ENCODE results near the gene RCOR1.

Gene RCOR1

DNA sequence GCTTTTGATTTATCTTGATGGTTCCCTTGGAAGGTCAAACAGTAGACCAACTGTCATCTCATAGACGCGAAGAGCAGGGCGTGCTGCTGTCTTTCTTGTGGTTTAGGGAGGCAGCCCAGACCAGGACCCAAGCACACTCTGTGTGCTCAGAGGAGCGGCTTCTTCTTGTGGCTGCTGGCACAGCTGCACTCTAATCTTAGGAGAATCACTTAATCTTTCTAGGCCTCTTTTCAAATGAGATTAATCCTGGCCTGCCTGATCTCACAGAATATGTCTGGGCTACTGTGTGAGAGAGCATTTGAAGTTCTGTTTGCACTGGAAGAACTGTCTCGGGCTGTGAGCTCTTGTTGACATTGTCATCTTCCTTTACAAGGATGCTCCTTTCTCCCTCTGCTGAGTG is 124.8 kb downstream of the RCOR1 start:
- Histone ChIP-seq H3K27me3 (ENCODE audit: insufficient read depth, low read depth) (no peaks in the 10 kb centered on the region), H3K27ac (no peak overlapping the region), H3K36me3 (ENCODE audit: insufficient read depth) (peaks cover 4% of the 10 kb centered on the region; the same call in 1 of the 2 replicates), H3K79me2 (ENCODE audit: insufficient read depth, low read depth) (no peaks in the 10 kb centered on the region), H4K20me1 (ENCODE audit: insufficient read depth) (no peaks in the 10 kb centered on the region), H2AFZ (ENCODE audit: low read depth) (no peak overlapping the region), H3K9ac (no peak overlapping the region), H3K4me1 (ENCODE audit: low read depth, poor library complexity, severe bottlenecking) (no peaks in the 10 kb centered on the region), H3K4me2 (no peak overlapping the region), H3K4me3 (IDR thresholded peaks at IDR 0.05; ENCODE audit: insufficient read depth, low read depth, low read length) (no peak overlapping the region)
- TF ChIP-seq, protein P1, sequence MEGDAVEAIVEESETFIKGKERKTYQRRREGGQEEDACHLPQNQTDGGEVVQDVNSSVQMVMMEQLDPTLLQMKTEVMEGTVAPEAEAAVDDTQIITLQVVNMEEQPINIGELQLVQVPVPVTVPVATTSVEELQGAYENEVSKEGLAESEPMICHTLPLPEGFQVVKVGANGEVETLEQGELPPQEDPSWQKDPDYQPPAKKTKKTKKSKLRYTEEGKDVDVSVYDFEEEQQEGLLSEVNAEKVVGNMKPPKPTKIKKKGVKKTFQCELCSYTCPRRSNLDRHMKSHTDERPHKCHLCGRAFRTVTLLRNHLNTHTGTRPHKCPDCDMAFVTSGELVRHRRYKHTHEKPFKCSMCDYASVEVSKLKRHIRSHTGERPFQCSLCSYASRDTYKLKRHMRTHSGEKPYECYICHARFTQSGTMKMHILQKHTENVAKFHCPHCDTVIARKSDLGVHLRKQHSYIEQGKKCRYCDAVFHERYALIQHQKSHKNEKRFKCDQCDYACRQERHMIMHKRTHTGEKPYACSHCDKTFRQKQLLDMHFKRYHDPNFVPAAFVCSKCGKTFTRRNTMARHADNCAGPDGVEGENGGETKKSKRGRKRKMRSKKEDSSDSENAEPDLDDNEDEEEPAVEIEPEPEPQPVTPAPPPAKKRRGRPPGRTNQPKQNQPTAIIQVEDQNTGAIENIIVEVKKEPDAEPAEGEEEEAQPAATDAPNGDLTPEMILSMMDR (conservative IDR thresholded peaks at IDR 0.05; ENCODE audit: low read depth, low read length), result no peak

- Histone ChIP-seq H4K20me1 (ENCODE audit: insufficient read depth) (no peaks in the 10 kb centered on the region), H3K36me3 (ENCODE audit: insufficient read depth) (peaks cover 4% of the 10 kb centered on the region; the same call in 1 of the 2 replicates)
Observed at GRCh38 chr14:102722646-102723045, 130.2 kb downstream of the RCOR1 start.

GRCh38 chr14:102723650-102724049 is 131.2 kb downstream of the RCOR1 start:
- Histone ChIP-seq H2AFZ (ENCODE audit: low read depth) (no peak overlapping the region), H3K27me3 (ENCODE audit: insufficient read depth, low read depth) (no peaks in the 10 kb centered on the region), H3K36me3 (ENCODE audit: insufficient read depth) (peaks cover 4% of the 10 kb centered on the region; the same call in 1 of the 2 replicates), H3K4me3 (IDR thresholded peaks at IDR 0.05; ENCODE audit: insufficient read depth, low read depth, low read length) (no peak overlapping the region), H3K9ac (no peak overlapping the region), H4K20me1 (ENCODE audit: insufficient read depth) (no peaks in the 10 kb centered on the region), H3K27ac (no peak overlapping the region), H3K4me1 (ENCODE audit: low read depth, poor library complexity, severe bottlenecking) (no peaks in the 10 kb centered on the region), H3K79me2 (ENCODE audit: insufficient read depth, low read depth) (no peaks in the 10 kb centered on the region), H3K4me2 (no peak overlapping the region)
- TF ChIP-seq, protein P1 (conservative IDR thresholded peaks at IDR 0.05; ENCODE audit: low read depth, low read length), result no peak

More at GRCh38 chr14:102722646-102723045, 130.2 kb downstream of the RCOR1 start:
- H2AFZ ChIP-seq (ENCODE audit: low read depth), result no peak overlapping the region
- no peak overlapping the region for H3K4me2 ChIP-seq
- H3K4me1 ChIP-seq (ENCODE audit: low read depth, poor library complexity, severe bottlenecking), result no peaks in the 10 kb centered on the region
- TF ChIP-seq, protein P1 (conservative IDR thresholded peaks at IDR 0.05; ENCODE audit: low read depth, low read length), result no peak
- H3K27me3 ChIP-seq (ENCODE audit: insufficient read depth, low read depth), result no peaks in the 10 kb centered on the region
- no peak overlapping the region for H3K4me3 ChIP-seq (IDR thresholded peaks at IDR 0.05; ENCODE audit: insufficient read depth, low read depth, low read length)
- H3K9ac ChIP-seq, result no peak overlapping the region
- H3K79me2 ChIP-seq (ENCODE audit: insufficient read depth, low read depth), result no peaks in the 10 kb centered on the region
- H3K27ac ChIP-seq, result no peak overlapping the region

DNA sequence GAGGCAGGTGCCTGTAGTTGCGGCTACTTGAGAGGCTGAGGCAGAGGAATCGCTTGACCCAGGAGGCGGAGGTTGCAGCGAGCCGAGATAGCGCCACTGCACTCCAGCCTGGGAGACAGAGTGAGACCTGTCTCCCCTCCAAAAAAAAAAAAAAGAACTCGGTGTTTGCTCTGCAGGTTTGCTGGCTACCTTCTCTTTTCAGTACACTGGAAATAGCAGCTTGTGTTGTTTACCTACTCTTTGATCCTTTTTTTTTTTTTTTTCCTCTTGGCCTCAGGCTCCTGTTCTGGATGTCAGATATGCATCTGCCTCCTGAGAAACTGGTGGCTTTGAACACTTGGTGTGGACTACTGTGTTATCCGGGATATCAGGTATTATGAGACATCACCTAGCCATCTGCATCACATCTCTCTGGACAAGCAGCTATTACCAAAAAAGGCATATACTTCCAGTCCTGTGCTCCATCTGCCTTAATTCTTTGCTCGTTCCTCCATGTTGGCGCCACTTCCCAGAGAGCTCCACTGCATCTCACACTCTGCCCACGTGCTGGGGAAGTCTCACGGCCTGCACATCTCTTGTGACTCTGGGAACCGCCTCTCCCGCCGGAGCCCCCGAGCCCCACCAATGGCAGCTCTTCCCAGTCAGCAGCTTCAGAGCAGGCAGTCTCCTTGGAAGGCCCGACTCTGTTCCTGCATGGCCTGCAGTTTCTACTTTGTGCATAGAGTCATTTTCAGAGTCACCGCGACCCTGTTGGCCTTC is 133.9 kb downstream of the RCOR1 start:
- H3K36me3 ChIP-seq (ENCODE audit: insufficient read depth), result no peaks in the 10 kb centered on the region
- no peaks in the 10 kb centered on the region for H3K79me2 ChIP-seq (ENCODE audit: insufficient read depth, low read depth)
- H3K27ac ChIP-seq, result no peak overlapping the region
- H3K9ac ChIP-seq, result no peak overlapping the region
- H3K4me1 ChIP-seq (ENCODE audit: low read depth, poor library complexity, severe bottlenecking), result no peaks in the 10 kb centered on the region
- TF ChIP-seq, protein P1 (conservative IDR thresholded peaks at IDR 0.05; ENCODE audit: low read depth, low read length), result no peak
- no peaks in the 10 kb centered on the region for H4K20me1 ChIP-seq (ENCODE audit: insufficient read depth)
- H2AFZ ChIP-seq (ENCODE audit: low read depth), result no peak overlapping the region
- no peak overlapping the region for H3K4me3 ChIP-seq (IDR thresholded peaks at IDR 0.05; ENCODE audit: insufficient read depth, low read depth, low read length)
- no peaks in the 10 kb centered on the region for H3K27me3 ChIP-seq (ENCODE audit: insufficient read depth, low read depth)
- no peak overlapping the region for H3K4me2 ChIP-seq

Data from KMS-11 (cell line).